HG03378 (cell line): ENCODE results near the gene NEK9.

ENCODE experiments used
- ATAC-seq: cut with Tn5 transposase; IDR thresholded peaks from one replicate; pipeline ENCODE4 v1.9.1; 2021; ENCODE audit warnings: mild to moderate bottlenecking, moderate library complexity; ENCODE audit not compliant: unreplicated experiment

NEK9 gene

DNA sequence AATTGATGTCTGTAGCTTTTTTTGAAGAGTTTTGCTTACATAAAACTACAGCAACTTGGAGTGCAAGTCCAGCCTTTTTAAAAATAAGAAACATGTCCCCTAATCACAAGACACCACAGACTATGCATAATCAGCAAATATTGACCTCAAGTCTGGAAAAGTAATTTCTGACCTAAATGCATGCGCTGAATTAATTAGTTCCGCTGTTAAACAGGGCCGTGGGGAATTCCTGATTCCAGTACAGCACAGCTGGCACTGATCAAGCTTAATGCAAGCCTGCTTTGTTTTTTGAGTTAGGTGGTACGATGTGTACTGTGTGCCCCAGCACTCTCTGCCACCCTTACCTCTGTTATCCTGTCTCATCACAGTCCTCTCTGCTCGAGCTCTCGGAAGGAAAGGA is 84.8 kb downstream of the NEK9 start:
- no peak for ATAC-seq

GRCh38 chr14:75041613-75042012 is 85.2 kb downstream of the NEK9 start:
- no peak for ATAC-seq

DNA sequence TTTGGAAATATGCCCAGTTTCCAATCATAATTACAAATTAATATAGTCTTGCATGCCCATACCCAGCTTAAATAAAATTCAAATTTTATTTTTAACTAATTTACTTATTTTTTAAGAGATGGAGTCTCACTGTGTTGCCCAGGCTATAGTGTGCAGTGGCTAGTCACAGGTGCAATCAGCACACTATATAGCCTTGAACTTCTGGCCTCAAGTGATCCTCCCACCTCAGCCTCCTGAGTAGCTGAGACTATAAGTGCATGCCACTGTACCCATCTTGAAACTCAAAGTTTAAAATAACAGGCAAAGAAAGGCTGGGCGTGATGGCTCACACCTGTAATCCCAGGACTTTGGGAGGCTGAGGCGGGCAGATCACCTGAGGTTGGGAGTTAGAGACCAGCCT is 85.9 kb downstream of the NEK9 start:
- ATAC-seq, result no peak

DNA sequence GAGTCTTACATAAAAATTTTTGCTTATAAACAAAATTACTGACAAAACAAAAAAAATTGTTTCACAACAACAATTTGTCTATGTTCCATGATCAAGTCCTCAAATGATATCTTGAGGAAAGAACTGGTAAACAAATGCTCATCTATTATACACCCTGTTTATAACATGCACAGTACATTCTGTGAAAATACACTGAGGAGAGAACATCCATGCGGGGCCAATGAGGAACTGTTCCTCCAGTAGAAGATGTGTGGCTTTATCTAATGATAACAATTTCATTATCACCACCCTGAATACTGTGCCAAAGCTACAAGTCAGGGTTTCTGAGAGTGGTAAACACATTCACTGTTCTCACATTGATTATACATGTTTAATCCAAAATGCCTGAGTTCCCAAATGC is 86.3 kb downstream of the NEK9 start:
- no peak for ATAC-seq

GRCh38 chr14:75032939-75033338 is 93.9 kb downstream of the NEK9 start:
- ATAC-seq, result no peak

DNA sequence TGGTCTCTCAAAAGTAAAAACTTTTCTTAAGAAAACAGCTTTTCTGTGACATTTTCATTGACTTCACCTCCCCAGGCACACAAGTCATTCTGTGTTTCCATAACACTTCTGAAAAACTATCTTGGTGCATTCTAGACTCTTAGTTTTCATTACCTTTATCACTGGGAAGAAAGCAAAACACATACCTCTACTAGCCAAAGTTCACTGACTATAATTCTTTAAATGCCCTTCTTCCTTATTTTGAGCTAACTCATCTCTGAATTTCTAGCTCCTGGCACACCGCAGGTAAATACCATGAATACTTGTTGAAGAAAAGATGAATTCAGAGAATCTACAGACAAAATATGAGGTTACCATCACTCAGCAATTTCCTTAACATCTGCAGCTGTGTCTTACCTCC is 96.7 kb downstream of the NEK9 start:
- ATAC-seq, result no peak
